DMS53 treated with DMSO at 0.1 percent for 48 hours (cell line): ENCODE results near the gene THPO.
A peak's percentile ranks its signal among the peaks of the same experiment; 100 is the strongest.

Source experiments
- DNase-seq: peaks from one replicate; lab custom pipeline; 2025; ENCODE audit not compliant: unreplicated experiment; lab: John Stamatoyannopoulos, UW

THPO gene

DNA sequence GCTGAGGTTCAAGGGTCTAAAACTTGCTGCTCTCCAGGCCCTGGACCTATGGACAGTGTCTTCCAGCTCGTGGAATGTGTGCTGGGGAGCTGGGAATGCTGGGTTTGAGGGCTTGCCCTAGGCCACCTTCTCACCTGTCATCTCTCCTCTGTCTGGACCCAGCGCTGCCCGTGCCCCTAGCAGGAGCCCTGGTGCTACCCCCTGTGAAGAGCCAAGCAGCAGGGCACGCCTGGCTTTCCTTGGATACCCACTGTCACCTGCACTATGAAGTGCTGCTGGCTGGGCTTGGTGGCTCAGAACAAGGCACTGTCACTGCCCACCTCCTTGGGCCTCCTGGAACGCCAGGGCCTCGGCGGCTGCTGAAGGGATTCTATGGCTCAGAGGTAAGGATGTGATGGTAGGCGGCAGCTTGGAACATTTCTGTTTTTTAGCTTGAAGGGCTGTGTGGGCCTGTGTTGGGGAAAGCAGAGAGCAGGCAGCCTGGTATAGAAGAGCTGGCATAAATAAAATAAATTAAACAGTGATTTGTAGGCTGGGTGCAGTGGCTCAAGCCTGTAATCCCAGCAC lies 6.9 kb upstream of the THPO start:
- no peak for DNase-seq

DNA sequence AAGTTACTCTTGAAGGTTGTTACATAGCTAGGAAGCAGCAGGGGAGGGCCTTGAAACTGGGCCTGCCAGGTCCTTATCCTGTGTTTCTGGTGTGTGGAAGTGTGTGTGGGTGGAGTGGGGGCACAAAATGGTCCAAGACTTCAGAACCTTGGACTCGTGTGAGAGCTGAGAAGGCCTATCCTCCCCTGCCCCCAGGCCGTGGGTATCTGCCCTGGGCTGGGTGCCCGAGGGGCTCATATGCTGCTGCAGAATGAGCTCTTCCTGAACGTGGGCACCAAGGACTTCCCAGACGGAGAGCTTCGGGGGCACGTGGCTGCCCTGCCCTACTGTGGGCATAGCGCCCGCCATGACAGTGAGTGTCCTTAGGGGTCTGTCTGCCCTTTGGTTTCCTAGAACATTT lies 6.3 kb upstream of the THPO start:
- DNase-seq = no peak

DNA sequence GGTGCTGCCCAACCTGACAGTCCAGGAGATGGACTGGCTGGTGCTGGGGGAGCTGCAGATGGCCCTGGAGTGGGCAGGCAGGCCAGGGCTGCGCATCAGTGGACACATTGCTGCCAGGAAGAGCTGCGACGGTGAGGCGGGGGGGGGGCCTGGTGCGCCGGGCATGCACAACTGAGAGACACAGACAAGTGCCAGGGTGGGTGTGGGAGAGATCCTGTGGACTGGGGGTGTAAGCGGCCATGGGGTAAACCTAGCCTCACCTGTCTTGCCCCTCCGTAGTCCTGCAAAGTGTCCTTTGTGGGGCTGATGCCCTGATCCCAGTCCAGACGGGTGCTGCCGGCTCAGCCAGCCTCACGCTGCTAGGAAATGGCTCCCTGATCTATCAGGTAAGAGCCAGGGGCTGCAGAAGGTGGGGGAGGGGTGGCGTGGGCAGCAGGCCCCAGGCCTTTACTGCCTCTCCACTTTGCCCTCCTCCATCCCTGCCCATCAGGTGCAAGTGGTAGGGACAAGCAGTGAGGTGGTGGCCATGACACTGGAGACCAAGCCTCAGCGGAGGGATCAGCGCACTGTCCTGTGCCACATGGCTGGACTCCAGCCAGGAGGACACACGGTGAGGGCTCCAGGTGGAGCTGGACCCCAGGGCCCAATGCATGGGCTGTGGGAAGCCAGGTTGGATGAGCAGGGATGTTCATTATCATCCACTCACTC lies 5.2 kb upstream of the THPO start:
- no peak for DNase-seq

DNA sequence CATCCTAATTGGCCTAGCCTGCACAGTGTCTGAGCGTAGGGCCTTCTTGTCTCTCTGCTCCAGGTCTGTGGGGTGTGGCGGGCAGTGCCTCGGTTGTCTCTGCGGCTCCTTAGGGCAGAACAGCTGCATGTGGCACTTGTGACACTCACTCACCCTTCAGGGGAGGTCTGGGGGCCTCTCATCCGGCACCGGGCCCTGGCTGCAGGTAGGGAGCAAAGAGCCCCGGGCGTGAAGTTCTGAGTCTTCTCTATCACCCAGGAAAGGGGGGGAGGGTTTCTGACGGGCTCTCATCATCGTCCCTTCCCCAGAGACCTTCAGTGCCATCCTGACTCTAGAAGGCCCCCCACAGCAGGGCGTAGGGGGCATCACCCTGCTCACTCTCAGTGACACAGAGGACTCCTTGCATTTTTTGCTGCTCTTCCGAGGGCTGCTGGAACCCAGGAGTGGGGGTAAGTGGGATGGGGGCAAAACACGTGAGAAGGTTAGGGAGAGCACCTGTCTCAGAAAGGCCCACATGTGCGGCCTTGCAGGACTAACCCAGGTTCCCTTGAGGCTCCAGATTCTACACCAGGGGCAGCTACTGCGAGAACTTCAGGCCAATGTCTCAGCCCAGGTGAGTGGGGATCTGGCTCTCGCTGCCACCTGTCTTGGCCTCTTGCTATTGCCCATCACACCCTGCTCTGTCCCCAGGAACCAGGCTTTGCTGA lies 4.5 kb upstream of the THPO start:
- DNase-seq = no peak

DNA sequence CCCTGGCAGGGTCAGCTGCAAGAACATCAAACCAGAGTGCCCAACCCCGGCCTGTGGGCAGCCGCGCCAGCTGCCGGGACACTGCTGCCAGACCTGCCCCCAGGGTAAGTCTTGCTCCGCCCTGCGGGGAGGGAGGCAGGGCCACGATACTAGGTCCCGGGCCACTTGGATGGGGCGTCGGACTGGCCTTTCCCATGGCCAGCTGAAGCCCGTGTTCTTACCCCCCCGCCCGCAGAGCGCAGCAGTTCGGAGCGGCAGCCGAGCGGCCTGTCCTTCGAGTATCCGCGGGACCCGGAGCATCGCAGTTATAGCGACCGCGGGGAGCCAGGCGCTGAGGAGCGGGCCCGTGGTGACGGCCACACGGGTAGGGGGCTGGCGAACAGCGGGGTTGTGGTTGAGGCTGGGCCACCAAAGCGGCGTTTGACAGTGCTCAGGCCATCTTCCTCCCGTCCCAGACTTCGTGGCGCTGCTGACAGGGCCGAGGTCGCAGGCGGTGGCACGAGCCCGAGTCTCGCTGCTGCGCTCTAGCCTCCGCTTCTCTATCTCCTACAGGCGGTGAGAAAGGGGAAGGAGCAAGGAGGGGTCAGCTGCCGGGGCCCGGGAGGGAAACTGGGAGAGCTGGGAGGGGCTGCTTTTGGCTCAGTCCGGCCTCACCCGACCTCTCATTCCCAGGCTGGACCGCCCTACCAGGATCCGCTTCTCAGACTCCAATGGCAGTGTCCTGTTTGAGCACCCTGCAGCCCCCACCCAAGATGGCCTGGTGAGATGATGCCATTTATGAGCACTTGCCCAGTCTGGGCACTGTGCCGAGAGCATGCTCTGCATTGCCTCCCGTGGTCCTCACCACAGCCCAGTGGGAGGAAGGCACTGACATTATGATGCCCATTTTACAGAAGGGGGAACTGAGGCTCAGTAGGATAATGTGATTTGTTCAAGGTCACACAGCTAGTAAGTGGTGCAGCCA lies 3.5 kb upstream of the THPO start:
- no peak for DNase-seq

DNA sequence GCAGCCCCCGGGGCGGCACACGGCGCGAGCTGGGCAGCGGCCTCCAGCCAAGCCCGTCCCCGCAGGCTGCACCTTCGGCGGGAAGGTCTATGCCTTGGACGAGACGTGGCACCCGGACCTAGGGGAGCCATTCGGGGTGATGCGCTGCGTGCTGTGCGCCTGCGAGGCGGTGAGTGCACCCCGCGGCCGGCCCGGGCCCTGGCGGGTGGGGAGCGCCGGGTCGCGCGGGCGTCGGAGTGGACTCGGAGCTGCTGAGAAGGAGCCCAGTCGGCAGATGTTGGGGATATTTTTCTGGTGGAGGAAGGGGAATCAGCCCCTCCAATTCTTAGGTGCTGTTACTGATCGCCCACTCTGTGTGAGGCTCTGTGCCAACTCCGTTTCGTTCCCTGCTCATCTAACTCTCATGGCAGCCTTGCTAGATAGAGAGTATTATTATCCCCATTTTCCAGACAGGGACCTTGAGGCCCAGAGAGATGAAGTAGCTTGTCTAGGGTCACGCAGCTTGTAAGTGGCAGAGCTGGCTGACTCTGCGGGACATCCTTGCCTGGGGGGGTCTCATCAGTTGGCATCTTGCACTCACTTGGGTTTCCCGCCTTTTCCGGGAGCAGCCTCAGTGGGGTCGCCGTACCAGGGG lies 2.7 kb upstream of the THPO start:
- DNase-seq = no peak

DNA sequence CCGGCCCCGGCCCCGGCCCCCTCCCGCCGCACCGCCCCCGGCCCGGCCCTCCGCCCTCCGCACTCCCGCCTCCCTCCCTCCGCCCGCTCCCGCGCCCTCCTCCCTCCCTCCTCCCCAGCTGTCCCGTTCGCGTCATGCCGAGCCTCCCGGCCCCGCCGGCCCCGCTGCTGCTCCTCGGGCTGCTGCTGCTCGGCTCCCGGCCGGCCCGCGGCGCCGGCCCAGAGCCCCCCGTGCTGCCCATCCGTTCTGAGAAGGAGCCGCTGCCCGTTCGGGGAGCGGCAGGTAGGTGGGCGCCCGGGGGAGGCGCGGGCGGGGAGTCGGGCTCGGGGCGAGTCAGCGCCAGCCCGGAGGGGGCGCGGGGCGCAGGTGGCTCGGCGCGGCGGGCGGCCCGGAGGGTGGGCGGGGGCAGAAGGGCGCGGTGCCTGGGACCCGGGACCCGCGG lies 2.2 kb upstream of the THPO start:
- no peak for DNase-seq

DNA sequence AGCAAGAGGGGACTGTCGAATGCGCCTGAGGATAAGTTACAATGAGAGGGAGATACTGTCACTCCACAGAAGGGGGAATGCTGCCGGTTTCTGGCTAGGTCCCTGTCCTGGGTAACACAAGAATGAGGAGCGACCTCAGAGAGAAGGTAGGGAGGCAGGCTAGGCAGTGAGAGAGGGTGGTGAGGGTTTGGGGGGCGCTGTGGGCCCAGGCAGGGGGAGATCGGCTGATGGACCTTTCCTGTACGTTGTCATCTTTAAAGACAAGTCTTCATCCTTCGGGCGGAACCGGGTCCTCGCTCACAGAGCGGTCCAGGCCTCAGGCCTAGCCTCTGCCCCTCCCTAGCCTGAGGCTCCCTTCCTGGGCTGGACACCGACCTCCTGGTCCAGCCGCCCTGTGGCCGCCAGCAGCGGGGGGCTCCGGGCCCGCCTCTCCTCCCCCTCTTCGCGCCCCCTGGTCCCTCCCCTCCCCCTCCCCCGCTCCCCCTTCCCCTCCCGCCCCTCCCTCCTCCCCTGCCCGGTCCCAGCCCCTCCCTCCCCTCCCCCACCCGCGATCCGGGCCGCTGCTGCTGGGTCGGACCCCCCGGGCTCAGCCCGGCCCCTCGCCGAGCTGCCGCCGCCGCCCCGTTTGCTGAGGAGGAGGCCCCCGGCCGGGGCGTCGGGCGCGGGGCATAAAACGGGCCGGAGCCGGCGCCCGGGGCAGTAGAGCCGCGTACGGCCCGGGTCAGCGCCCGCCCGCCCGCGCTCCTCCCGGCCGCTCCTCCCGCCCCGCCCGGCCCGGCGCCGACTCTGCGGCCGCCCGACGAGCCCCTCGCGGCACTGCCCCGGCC lies 1.6 kb upstream of the THPO start, which contains the start of gene CHRD:
TSS of gene CHRD (plus strand) at position 697 of the 827 bp plus-strand sequence. CDS start 265 bp downstream, outside the sequence.
- DNase-seq = no peak

DNA sequence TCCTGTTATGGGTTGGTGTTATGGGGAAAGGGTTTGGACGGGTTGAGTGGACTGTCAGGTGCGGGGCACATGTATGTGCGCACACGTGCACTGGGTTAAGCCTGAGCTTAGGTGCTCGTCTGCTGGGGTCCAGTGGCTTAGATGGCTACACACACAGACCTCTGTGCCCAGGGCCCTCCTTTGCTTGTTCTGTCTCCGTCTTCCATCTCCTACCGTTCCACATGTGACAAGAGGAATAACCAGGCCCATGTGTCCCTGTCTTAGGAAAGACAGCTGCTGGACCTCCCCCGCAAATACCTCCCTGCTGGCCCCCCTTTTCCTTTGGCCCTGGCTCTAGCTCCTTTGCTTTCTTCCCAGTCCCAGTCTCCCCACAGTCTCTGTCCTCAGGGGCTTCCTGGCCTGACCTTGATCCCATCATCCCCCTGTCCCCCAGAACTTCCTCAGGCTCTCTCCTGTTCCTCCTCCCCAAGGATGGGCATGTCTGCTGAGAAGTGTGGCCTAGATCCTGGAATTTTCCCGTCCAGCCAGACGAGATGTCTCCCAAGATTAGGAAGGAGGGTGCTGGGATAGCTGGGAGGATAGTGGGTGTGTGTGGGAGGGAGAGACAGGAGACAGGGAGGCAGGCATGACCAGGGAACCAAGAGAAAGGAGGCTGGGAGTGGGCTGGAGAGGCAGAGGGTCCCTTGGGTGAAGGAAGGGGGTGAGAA lies 797 bp upstream of the THPO start:
- no peak for DNase-seq

DNA sequence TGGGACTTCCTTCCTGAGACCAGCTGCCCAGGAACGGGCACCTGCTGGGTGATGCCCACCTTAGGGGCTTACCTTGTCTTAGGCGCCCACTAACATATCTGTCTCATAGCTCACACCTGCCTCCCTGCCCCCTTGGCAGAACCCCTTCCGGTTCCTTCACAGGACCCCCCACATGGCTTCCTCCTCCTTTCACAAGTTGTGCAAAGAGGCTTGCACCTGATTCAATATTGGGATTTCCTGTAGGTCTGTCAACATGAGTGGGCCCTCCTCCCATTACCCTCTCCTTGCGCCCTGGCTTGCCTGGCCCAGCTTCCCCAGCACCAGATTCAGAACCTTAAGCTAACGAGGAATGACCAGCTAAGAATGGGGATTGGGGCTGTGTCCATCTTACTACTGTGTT lies 633 bp downstream of the THPO start:
- peak; percentile 37 for DNase-seq

DNA sequence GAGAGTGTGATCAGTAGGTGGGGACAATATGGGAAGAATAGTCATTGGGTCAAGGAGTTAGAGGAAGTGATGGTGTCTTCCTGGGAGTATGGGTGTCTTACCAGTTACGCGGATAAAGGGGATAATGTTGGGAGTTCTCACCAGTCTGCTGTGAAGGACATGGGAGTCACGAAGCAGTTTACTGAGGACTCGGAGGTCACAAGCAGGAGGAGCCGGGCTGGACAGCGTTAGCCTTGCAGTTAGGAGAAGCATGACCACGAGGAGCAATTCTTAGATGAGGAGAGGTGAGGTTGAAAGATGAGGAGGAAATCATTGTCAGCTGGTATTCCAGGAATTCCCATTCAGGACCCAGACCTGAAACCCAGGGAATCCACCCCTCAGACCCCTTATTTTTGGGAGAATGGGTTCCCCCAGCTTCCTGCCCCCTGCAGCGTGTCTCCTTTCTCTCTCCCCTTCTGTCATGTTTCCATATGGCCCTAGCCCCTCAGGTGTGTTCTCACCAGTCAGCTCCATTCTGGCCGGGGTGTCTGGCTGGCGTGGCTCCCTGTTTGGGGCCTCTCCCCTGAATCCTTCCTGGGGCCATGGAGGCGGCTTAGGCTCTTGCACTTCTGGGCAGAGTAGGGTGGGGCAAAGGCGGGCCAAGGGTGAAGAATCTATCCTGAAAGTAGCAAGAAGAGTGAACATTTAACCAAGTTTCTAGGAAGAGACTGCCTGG lies 2.1 kb downstream of the THPO start:
- DNase-seq = no peak

DNA sequence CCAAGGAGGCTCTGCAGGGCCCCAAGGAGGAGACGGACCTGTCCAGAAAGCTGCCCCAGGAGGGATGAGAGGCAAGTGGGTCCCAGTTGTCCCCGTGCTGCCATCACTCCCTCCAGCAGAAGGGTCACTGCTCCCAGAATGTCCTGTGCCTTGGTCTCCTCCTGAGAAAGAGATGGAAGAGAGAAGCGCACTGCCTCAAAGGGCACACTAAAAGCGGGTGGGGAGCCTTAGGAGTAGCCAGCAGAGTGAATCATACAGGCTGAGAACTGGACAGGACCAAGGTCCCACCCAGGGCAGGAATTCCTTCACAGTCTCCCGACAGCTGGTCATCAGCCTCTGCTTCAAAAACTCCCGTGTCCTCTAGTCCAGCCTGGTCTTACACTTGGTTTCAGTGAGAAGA lies 4.6 kb downstream of the THPO start:
- DNase-seq = no peak

DNA sequence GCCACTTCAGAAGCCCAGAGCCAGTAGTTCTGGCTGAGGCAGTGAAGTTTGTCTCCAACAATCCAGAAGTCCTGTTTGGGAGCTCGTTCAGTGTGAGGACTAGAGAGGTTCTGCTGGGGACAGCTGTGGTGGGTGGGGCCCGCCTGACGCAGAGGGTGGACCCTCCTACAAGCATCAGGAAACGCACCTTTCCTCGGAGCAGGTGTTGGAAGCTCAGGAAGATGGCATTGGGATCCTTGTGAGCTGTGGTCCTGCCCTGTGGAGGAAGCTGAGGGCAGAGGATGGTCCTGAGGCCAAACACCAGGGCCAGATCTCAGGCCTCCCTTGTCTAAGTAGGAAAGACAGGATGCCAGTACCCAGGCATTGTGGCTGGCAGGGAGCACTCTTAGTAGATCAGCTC lies 5.1 kb downstream of the THPO start:
- no peak for DNase-seq

DNA sequence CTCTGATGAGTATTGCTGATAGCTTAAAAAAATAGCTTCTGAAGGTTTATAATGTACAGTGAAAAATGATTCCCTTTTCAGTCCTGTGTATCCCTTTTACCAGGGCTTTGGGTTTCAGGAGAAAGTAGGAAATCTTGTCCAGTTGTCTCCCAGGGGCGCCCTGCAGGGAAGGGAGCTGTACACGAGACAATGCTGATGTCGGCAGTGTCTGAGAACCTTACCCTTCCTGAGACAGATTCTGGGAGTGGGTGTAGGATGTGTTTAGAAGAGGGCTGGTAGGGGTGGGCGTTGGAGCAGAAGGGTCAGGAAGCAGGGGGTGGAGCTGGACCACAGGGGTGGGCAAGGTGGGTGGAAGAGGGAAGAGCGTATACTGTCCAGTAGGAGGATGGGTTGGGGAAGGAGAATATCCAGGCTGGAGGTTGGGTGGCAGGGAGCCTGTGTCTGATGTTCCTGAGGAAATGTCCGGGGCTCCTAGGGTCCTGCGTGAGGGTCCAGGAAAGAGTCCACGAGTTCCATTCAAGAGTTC lies 5.6 kb downstream of the THPO start:
- DNase-seq = no peak

DNA sequence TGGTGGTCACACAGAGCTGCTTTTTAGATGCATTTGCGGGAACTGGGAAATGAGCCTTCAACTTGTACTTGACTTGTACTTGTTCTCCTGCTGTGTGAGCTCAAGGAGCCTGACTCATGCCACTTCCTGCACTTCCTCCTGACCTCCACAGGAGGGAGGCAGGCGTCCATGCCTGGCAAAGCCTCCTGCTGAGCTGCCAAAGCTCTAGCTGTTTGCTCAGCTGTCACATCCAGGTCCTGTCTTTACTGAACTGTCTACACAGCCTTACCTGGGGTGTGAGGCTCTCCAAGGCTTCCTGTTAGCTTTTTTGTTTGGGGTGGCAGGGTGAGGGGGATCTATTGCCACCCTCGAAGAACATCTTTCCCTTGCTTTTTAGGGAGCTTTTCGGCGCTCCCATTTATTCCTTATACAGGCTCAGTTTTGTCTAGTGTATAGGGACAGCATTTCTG lies 6.4 kb downstream of the THPO start:
- DNase-seq = peak; percentile 86

DNA sequence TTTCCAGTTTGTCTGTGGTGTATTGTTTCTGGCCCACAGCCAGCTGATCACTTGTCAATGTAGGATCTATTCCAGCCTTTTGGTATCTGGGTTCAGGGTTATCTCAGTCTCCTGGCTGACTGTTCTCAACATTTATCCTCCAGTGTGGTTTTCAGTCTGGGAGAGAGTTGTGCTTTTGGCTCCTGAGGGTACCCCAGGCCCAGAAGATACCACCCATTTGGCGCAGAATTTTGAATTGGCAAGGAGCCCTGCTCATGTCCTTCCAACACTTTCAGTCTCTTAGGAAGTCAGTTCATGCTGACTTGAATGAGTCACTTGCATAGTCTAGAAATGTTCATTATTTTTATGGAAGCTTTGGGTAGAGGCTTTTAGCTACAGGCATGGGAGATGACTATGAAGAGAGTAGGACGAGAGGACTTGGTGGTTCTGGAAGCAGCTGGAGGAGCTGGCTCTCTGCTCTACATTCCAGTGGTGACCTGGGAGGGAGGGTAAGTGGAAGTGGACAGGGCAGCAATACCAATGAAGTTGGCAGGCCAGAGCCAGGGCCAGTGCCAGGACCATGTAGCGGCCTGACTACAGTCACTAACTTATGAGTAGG lies 9.3 kb downstream of the THPO start:
- DNase-seq = no peak

DNA sequence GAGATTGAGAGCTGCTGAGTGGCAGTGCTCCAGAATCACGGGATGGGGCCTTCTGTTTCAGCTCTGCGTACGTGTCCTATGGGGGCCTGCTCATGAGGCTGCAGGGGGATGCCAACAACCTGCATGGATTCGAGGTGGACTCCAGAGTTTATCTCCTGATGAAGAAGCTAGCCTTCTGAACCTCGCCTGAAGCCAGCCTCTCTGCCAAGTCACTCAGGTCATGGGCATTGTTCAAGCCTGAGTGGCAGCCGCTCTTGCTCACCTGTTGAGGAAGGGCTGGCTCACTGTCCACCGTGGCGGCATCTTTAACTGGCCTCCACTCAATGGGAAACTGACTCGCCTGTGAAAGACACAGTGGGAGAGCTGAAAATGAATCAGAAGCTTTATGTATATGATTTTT lies 9.9 kb downstream of the THPO start:
- DNase-seq = no peak
